ENCODE measurements around the gene CADPS. TPM values are rescaled to one million over a fixed set of nuclear protein-coding genes. Genes with fewer than 3 reads are reported as not detected.

Gene CADPS
- total and polyA plus RNA-seq, 4 donors: 0.13 to 3.6 (median 0.49) TPM

DNA sequence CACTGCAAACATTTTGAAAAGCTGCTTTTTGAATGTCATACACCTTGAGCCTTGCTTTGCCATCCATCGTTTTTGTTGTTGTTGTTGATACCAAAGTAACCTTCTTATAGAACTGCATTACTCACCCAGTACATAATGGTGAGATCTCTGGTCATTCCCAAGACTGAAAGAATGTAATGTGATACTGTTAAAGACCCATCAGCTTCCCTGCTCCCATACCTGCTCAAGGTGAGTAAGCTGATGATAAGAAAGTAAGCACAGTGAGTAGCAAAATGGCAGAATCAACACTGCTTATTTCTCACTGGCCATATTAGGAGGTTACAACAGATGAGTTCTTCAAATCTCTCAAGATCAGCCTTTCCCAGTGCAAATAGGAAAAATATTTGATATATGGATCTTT, 89.8 kb downstream of the CADPS start:
- H3K27me3 ChIP-seq (ENCODE audit: control insufficient read depth in 3 of 3, insufficient read depth in 3 of 3, low read length in 2 of 3): no peaks in the 10 kb centered on the region
- H3K4me3 ChIP-seq: no peak overlapping the region
- H3K4me1 ChIP-seq (ENCODE audit: control insufficient read depth in 5 of 5, insufficient read depth in 5 of 5, low read length in 5 of 5): no peaks in the 10 kb centered on the region
- H3K9me3 ChIP-seq (ENCODE audit: control insufficient read depth in 4 of 4, insufficient read depth in 3 of 4, low read length in 3 of 4): no peaks in the 10 kb centered on the region
- H3K36me3 ChIP-seq (ENCODE audit: control insufficient read depth in 4 of 4, insufficient read depth in 4 of 4, low read length in 4 of 4): no peaks in the 10 kb centered on the region
- H3K9ac ChIP-seq (ENCODE audit: insufficient read depth in 1 of 2, low read length in 2 of 2): no peak overlapping the region
- no peak overlapping the region for H3K27ac ChIP-seq (ENCODE audit: low read depth in 1 of 2, low read length in 1 of 2)
- TF ChIP-seq, protein P1, sequence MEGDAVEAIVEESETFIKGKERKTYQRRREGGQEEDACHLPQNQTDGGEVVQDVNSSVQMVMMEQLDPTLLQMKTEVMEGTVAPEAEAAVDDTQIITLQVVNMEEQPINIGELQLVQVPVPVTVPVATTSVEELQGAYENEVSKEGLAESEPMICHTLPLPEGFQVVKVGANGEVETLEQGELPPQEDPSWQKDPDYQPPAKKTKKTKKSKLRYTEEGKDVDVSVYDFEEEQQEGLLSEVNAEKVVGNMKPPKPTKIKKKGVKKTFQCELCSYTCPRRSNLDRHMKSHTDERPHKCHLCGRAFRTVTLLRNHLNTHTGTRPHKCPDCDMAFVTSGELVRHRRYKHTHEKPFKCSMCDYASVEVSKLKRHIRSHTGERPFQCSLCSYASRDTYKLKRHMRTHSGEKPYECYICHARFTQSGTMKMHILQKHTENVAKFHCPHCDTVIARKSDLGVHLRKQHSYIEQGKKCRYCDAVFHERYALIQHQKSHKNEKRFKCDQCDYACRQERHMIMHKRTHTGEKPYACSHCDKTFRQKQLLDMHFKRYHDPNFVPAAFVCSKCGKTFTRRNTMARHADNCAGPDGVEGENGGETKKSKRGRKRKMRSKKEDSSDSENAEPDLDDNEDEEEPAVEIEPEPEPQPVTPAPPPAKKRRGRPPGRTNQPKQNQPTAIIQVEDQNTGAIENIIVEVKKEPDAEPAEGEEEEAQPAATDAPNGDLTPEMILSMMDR (IDR thresholded peaks at IDR 0.05; ENCODE audit: control extremely low read depth, extremely low read depth): no peak
- DNase-seq (no peak), ATAC-seq (ENCODE audit: insufficient read depth, low FRiP score) (no peak)
- WGBS, 2 donors: 75 to 83% methylated on average over 1 of the region's 1 CpG

DNA sequence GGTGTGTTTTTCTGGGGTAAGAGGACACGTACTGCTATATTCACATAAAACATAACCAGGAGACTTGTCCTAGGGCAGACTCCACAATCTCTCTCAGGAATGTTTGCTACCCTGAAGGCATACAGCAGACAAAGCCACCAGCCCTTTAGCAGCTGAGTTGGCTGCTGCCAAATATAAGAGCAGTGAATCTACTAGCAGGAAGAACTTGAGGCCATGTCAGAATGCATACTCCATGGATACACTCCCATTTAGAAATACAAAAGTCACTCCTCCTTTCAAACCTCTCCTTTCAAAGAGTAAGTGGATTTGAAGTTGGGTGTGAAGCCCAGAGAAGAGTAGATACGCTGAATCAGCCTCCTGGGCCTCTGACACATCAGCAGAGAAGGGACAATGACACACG, 94.1 kb downstream of the CADPS start:
- Histone ChIP-seq H3K27me3 (ENCODE audit: control insufficient read depth in 3 of 3, insufficient read depth in 3 of 3, low read length in 2 of 3) (no peaks in the 10 kb centered on the region), H3K9me3 (ENCODE audit: control insufficient read depth in 4 of 4, insufficient read depth in 3 of 4, low read length in 3 of 4) (no peaks in the 10 kb centered on the region), H3K9ac (ENCODE audit: insufficient read depth in 1 of 2, low read length in 2 of 2) (no peak overlapping the region), H3K36me3 (ENCODE audit: control insufficient read depth in 4 of 4, insufficient read depth in 4 of 4, low read length in 4 of 4) (no peaks in the 10 kb centered on the region), H3K4me3 (no peak overlapping the region), H3K27ac (ENCODE audit: low read depth in 1 of 2, low read length in 1 of 2) (no peak overlapping the region), H3K4me1 (ENCODE audit: control insufficient read depth in 5 of 5, insufficient read depth in 5 of 5, low read length in 5 of 5) (no peaks in the 10 kb centered on the region)
- 73 to 75% methylated on average over 3 of the region's 3 CpGs for WGBS, 2 donors
- ATAC-seq (ENCODE audit: insufficient read depth, low FRiP score) (no peak), DNase-seq (no peak)
- TF ChIP-seq, protein P1 (IDR thresholded peaks at IDR 0.05; ENCODE audit: control extremely low read depth, extremely low read depth): no peak

DNA sequence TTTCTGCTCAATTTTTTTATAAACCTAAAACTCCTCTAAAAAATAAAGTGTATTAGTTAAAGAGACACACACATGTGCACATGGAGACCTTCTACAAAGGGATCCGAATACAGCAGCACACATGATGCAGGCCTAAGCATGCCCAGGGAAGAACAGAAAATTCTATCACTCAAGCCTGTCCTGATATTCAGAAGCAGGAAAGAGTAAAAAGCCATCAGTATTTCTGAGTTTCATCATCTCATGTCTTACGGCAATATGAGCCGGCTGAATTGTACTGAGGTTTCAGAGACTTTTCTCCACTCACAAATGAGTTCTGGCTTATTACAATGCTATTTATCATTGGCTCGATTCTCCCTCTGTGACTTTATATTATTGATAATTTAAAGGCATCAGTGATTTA, 97.5 kb downstream of the CADPS start:
- WGBS, 2 donors: 87 to 91% methylated on average over 4 of the region's 4 CpGs
- no peaks in the 10 kb centered on the region for H3K36me3 ChIP-seq (ENCODE audit: control insufficient read depth in 4 of 4, insufficient read depth in 4 of 4, low read length in 4 of 4)
- no peak for ATAC-seq (ENCODE audit: insufficient read depth, low FRiP score)
- TF ChIP-seq, protein P1 (IDR thresholded peaks at IDR 0.05; ENCODE audit: control extremely low read depth, extremely low read depth): no peak
- H3K9ac ChIP-seq (ENCODE audit: insufficient read depth in 1 of 2, low read length in 2 of 2): no peak overlapping the region
- H3K27ac ChIP-seq (ENCODE audit: low read depth in 1 of 2, low read length in 1 of 2): no peak overlapping the region
- H3K4me1 ChIP-seq (ENCODE audit: control insufficient read depth in 5 of 5, insufficient read depth in 5 of 5, low read length in 5 of 5): peaks cover 0 to 7% (median 0%) of the 10 kb centered on the region in 5 donors
- no peak overlapping the region for H3K4me3 ChIP-seq
- DNase-seq: no peak
- no peaks in the 10 kb centered on the region for H3K27me3 ChIP-seq (ENCODE audit: control insufficient read depth in 3 of 3, insufficient read depth in 3 of 3, low read length in 2 of 3)
- no peaks in the 10 kb centered on the region for H3K9me3 ChIP-seq (ENCODE audit: control insufficient read depth in 4 of 4, insufficient read depth in 3 of 4, low read length in 3 of 4)

DNA sequence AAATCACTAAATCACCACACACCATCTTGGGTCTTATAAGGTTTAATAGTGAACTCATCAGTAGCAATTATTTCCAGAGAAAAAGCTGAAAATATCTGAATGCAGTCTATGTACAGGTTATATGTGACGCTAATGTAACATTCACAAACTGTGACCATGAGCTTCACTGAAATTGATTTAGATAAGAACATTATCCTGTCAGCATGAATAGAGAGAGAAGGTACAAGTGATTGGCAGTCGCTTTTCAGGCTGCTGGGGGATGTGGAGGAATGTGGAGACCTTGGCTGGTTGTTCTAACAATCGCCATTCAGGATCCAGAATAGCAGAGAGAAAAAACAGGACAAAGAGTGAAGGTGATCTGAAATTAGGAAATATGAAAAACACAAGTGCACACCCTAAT, 98.1 kb downstream of the CADPS start:
- Histone ChIP-seq H3K27me3 (ENCODE audit: control insufficient read depth in 3 of 3, insufficient read depth in 3 of 3, low read length in 2 of 3) (no peaks in the 10 kb centered on the region), H3K36me3 (ENCODE audit: control insufficient read depth in 4 of 4, insufficient read depth in 4 of 4, low read length in 4 of 4) (no peaks in the 10 kb centered on the region), H3K27ac (ENCODE audit: low read depth in 1 of 2, low read length in 1 of 2) (no peak overlapping the region), H3K9me3 (ENCODE audit: control insufficient read depth in 4 of 4, insufficient read depth in 3 of 4, low read length in 3 of 4) (no peaks in the 10 kb centered on the region), H3K9ac (ENCODE audit: insufficient read depth in 1 of 2, low read length in 2 of 2) (no peak overlapping the region), H3K4me1 (ENCODE audit: control insufficient read depth in 5 of 5, insufficient read depth in 5 of 5, low read length in 5 of 5) (peaks cover 0 to 7% (median 0%) of the 10 kb centered on the region in 5 donors), H3K4me3 (no peak overlapping the region)
- TF ChIP-seq, protein P1 (IDR thresholded peaks at IDR 0.05; ENCODE audit: control extremely low read depth, extremely low read depth): no peak
- ATAC-seq (ENCODE audit: insufficient read depth, low FRiP score) (no peak), DNase-seq (no peak)
- 84 to 85% methylated on average over 3 of the region's 3 CpGs for WGBS, 2 donors

Measured in lung (tissue), 12 donors.